HG03066 (cell line): Measurements from ENCODE around the gene FNDC3A.

ENCODE experiments used
- ATAC-seq: cut with Tn5 transposase; IDR thresholded peaks from one replicate; pipeline ENCODE4 v1.9.1; 2021; ENCODE audit warnings: low read depth; ENCODE audit not compliant: unreplicated experiment

FNDC3A gene, protein sequence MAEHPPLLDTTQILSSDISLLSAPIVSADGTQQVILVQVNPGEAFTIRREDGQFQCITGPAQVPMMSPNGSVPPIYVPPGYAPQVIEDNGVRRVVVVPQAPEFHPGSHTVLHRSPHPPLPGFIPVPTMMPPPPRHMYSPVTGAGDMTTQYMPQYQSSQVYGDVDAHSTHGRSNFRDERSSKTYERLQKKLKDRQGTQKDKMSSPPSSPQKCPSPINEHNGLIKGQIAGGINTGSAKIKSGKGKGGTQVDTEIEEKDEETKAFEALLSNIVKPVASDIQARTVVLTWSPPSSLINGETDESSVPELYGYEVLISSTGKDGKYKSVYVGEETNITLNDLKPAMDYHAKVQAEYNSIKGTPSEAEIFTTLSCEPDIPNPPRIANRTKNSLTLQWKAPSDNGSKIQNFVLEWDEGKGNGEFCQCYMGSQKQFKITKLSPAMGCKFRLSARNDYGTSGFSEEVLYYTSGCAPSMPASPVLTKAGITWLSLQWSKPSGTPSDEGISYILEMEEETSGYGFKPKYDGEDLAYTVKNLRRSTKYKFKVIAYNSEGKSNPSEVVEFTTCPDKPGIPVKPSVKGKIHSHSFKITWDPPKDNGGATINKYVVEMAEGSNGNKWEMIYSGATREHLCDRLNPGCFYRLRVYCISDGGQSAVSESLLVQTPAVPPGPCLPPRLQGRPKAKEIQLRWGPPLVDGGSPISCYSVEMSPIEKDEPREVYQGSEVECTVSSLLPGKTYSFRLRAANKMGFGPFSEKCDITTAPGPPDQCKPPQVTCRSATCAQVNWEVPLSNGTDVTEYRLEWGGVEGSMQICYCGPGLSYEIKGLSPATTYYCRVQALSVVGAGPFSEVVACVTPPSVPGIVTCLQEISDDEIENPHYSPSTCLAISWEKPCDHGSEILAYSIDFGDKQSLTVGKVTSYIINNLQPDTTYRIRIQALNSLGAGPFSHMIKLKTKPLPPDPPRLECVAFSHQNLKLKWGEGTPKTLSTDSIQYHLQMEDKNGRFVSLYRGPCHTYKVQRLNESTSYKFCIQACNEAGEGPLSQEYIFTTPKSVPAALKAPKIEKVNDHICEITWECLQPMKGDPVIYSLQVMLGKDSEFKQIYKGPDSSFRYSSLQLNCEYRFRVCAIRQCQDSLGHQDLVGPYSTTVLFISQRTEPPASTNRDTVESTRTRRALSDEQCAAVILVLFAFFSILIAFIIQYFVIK

GRCh38 chr13:48975856-48976575 is at the start of gene FNDC3A:
TSS of gene FNDC3A (plus strand) at chr13:48975912. CDS start at chr13:49006191, 30,279 bp downstream.
- ATAC-seq, result peak; percentile 50

- ATAC-seq, result no peak
Observed at GRCh38 chr13:48928757-48929430, 46.8 kb upstream of the FNDC3A start.

GRCh38 chr13:48930918-48931317 is 44.8 kb upstream of the FNDC3A start:
- no peak for ATAC-seq

DNA sequence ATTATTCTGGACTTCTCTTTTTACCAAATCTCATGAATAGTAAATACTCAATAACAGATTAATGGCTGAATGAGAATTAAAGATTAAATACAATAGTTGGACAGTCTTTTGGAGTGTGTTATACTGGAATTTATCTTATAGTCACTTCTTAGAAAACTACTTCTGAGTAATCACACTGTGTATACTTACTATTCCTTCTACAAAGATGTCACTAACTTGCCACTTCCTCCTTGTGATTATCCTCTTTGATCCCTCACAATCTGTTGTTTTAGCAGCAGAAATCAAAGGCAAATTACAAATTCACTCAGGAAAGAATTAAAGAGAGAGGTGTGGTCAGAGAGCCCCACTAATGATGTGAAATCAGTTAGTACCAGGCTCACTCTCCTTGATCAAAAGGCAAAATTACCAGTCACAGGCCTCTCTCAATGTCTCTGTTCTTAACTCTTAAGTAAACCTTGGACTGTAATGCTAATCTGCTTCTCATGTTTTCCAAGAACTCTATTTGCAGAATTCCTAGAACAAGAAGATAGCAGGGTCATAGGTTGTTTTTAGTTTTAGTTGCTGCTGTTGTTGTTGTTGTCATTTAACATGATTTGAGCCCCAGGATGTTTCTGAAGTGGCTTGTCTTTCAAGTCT is 37.3 kb upstream of the FNDC3A start:
- ATAC-seq, result no peak

- no peak for ATAC-seq
Observed at GRCh38 chr13:48939728-48940127, 36.0 kb upstream of the FNDC3A start.

DNA sequence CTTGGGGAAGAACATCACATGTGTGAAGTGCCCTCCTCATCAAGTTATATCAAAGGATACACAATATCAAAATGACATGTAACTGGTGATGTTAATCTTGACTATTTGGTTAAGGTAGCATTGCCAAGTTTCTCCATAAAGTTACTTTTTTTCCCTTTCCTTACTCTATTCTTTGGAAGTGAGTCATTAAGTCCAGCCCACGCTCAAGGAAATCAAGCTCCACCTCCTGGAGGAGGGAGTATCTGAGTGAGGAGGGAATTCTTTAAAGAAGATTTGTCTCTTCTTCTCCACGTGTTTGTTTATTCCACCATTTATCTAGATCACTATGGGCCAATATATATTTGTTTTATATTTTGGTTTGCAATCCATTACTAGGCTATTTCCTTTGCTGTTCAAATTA is 33.6 kb upstream of the FNDC3A start:
- ATAC-seq, result no peak

DNA sequence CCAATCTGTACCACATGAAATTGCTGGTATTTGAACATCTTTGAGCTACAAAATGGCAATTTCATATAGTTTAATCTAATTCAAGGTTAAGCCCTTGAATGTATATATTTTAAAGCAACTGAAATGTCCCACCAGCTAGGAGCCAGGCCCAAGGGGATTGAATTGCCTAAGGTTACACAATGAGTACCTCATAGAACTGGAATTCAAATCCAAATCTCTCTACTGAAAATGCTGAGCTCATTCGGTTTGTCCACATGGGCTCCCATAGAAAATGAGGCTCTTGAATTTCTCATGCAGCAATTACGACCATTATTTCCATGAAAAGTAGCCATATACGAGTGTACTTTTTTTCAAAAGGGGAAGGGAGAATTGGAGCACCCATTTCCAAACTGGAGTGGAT is 31.5 kb upstream of the FNDC3A start:
- no peak for ATAC-seq

DNA sequence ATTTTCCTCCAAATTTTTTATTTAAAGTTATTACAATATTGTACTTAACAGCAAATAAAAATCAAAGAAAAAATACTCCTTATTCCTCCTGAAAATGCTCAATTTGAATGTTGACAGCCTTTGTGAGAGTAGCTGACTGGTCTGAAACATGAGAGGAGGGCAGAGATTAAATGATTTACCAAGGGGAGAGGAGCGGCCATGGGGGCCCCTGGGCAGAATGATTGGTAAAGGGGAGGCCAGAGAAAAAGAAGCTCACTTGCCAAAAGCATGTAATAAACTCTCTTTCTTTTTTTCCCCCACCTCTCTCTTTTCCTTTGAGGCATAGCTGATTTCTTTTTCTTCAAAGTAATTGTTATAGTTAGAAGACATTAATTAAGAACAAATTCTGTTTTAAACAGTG is 30.1 kb upstream of the FNDC3A start:
- ATAC-seq, result no peak

DNA sequence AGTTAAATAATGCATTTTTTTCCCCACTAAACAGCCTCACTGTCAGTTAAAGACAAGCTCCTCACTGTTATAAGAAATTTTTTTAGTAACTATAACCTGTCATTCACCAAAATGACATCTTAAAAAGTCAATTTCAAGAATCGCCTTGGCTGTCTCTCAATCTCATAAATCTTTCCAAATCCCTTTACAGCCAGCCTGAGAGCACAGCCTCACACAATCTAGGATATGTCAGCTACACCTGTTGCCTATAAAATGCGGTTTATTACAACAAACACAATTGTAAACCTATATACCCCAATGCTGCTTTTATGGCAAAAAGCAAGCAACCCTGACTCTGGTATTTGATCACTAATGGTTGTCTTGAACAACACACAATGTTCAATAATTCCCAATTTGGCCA is 29.5 kb upstream of the FNDC3A start:
- ATAC-seq, result no peak

DNA sequence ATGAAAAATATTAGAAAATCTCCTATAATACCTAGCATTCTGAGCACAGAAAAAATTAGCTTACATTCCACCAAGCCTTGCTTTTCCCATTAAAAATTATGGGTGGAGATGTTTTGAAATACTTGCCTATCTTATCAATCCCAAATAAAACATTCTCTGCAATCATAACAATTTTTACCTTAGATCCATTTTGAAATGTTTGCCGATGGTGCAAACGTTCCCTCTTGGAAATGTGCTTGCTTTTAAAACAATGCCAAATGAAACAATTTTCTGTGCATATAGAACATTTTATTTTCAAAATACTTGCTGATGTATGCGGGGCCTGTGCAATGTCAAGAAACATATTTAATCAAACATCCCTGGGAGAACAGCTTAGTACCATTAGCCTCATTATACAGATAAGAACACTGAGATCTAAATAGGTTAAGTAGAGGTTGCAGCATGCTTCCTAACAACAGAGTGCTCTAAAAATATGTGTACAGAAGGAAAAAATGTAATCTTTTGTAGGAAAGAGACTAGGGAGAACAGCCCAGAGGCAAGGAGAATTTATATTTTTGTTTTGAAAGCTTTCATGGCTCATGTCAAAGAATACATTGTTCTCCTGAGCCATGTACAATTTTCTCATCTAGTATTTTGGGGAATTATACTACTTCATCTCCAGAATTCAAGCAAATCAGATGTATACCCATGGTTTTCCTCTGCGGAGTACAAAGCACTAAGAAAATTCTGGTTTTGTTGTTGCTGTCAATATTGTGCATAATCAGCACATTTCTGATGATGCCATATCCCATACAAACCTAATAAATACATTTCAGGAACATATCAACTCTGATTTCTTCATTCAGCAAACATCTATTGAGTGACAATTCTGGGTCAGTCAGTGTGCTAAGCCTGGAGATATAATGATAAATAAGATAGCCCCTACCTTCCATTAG is 25.9 kb upstream of the FNDC3A start:
- ATAC-seq, result no peak

GRCh38 chr13:48950501-48950875 is 25.2 kb upstream of the FNDC3A start:
- no peak for ATAC-seq

DNA sequence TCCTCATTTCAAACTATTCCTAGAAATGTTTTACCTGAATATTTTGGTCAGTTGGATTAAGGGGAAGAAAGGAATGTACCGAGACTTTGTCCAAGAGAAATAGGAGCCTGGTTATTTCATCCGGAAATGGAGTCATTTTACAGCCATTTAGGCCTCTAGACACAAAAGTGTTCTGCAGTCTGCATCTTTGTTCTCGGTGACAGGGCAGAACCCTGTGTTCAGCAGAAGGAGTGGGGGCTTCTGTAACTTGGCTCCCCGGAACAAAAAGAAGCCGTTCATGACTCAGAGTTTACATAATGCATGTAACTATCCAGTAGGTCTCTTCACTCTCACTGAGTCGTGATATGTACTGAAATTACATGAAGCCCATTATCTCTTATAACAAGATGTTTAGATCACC is 21.6 kb upstream of the FNDC3A start:
- no peak for ATAC-seq

GRCh38 chr13:48955536-48955935 is 20.2 kb upstream of the FNDC3A start:
- no peak for ATAC-seq

DNA sequence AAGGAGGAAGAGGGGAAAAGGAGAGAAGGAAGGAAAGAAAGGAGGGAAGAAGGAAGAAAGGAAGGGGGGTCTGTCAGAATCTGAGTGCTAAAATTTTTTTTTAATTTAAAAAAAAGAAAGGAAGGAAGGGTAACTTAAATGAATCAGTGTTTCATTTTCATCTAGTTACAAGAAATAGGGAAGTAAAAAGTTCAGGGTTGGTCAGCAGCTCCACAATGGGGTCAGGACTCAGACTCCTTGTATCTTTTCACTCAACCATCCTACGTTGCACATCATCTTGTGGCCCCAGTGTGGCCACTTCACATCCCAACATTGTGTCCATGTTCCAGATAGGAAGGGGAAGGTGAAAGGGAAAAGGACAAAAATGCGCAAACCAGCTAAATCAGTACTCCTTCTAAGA is 14.3 kb upstream of the FNDC3A start:
- ATAC-seq, result no peak

GRCh38 chr13:48962281-48962680 is 13.4 kb upstream of the FNDC3A start:
- no peak for ATAC-seq

DNA sequence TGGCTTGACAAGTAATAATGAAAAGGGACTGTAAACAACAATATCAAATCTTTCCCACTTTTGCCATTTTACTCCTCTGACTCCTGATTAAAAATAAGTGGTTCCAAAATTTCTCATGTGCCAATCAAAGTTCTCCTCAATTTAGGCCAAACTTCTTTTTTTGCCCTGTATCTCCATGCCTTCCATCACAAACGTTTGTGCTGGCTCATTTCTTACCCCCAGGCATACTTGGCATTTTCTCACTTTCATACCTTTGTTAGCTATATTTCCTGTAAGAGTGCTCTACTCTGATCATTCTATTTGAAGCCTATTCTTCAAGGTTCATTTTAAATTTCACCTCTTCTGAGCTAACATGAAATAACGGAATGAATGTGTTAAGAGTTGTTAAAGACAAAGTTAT is 10.0 kb upstream of the FNDC3A start:
- no peak for ATAC-seq

DNA sequence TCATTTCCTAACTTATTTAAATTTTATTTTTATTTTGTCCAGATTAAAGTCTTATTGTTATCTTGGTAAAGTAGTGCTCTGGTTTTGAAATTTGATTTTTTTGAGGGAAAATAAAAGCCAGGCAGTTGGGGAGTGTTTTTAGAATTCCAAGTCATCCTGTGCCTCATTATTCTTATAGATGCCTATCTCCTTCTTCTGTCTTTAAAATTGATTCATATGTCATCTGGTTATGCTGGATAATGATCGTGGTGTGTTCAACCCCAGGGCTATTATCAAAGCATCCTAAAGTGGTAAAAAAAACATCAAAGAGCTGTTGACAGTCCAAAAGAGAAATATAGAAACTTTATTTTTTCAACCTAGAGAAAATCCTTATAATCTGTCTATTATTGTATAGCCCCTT is 6.0 kb upstream of the FNDC3A start:
- no peak for ATAC-seq

DNA sequence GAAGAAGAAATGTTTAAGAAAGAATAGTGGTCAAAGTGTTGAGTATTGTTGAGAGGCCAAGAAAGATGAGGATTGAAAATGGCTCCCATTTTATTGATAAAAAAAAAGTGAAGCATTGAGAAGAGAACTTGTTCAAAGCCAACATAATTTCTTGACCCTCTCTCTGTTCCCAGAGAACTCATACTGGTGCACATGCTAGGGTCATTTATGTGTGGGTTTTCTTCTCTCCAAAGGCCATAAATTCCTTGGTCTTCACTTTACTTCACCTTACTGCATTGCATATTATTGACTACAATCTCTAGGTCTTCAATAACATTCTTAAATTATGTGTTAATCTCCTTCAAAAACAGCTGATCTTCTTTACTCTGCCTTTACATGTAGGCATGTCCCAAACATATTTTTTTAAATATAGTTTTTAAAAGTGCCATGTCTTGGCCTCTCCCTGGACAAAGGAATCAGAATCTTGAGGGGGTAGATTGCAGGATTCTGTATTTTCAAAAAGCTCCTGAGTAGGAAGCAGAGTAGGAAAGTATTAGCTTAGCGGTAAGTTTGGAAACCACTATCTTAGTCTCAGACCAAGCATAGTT is 1.8 kb upstream of the FNDC3A start:
- ATAC-seq, result no peak
